Stimulated activated CD8-positive, alpha-beta memory T cell treated with anti-CD3 and anti-CD28 coated beads, Interleukin-4, amount 100 ng/mL, for 48 hours (primary cell): ENCODE measurements around the gene SHISAL1.

Experiments used
- DNase-seq: peaks from one replicate; pipeline ENCODE4 v3.0.0-alpha.2; 2020

The SHISAL1 gene

DNA sequence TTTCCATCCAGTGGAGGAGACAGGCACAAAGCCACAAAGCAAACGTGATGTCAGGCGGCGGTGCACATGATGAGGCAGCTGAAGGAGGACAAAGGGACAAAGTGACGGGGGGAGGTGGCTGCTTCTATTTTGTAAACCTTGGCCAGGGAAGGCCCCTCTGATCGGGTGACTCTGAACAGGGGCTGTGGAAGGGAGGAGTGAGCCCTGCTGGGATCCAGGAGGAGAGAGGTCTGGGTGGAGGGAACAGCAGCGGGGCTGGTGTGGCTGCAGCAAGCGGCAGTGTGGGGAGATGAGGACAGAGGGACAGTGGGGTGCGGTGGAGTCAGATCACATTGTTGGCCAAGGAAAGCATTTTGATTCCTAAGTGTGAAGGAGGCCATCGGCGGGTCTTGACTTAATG lies 36.7 kb downstream of the SHISAL1 start:
- no peak for DNase-seq

DNA sequence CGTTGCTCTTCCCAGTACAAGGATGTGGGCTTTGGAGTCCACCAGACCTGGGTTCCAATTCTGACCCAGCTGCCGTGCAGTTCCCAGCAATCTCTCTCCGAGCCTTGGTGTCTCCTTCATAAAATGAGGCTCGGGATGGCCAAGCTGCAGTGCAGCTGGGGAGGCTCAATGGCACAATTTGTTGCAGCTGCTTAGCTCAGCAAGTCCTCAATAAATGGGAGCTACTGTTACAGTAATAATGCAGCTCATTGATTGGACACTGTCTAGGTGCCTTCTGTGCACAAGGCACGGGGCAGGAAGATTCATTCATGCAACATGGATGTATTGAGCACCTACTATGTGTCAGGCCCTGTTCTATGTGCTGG lies 37.1 kb downstream of the SHISAL1 start:
- DNase-seq, result no peak

DNA sequence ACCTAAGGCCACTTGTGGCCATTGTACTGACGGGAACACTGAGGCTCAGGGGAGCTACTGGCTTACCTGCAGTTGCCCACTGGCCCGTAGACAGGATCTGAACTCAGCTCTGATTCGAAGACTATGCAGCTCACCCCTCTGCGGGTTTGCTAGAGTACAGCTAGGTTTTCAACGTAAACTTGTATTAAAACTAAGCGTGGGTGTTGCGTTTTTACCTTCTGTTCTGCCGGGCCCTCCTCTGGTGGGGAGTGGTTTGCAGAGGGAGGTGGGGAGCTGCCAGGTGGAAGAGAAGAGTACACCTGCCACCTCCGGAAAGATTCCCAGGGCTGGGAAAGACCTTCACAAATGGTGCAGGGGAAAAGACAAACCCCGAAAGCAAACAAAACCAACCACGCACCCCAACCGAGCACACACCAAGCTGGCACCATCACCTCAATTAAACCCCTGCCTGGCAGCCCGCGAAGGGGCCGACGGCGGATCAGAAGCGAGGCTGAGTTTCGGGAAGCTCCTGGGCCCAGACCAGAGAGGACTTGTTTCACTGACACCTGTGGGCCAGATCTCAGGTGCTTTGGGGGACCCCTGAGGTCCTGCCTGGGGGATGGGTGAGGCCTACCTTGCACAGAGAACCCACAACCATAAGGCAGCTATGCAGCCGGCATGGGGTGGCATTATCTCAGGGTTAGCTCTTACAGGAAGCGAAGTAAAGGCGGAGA lies 37.7 kb downstream of the SHISAL1 start:
- DNase-seq, result no peak

DNA sequence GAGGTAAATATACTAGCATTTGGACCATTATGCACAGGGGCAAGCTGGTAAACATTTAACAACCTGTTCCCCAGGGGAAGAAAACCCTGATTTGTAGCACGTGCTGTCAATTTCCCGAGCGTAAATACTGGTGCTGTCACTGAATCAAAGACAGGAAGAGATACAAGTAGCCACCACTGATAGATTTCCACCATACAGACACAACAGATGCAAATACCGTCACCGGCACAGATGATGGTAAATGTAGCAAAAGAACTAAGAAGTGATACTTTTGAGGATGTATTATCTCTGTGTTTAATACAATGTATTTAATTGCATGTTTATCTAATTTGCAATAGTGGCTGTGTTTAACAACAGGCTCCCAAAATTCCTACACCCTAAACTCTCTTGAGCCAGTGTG lies 39.6 kb downstream of the SHISAL1 start:
- DNase-seq, result no peak

DNA sequence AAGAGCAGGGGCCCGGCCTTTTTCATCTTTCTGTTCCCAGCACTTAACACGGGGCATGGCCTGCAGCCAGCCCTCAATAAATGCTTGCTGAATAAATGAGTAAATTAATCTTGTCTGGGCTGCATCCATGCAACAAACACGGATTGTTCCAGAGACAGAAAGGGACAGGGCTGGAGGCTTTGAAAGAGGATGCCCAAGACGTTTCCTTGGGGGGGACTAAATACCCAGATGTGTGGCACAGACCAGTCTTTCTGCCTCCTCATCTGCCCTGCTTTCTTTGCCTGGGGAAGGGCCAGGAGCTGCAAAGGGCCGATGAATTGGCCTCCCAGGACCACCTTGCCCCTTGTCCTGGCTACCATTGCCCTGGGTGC lies 40.4 kb downstream of the SHISAL1 start:
- DNase-seq, result no peak

DNA sequence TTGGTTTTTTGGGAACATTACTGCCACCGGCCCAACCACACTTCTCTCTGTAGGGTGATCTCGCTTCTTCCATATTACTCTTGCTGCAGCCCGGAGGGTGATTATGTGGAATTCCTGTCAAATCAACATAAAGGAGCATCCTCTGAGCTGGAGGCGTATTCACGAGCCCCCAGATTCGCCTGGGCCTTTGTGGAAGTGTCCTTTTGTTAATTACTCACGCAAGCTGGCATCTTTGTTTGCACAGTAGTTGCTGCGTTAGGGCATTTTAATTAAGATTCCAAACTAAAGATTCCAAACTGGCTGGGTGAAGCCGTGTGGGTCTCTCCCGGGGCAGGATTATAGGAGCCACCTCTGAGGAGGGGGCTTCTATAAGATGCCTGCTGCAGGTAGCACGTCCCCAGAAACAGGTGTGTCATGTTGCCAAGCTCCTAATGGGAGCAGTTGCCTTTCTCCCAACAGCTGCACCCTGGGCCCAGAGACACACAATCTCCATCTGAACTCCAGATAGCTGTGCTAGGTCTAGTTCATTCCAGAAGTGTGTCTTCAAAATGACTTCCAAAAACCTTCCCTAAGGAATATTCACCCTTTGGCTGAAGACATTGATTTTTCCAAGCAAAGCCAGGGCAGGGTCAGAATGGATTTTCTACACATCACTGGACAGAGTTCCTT lies 40.9 kb downstream of the SHISAL1 start:
- DNase-seq, result no peak

DNA sequence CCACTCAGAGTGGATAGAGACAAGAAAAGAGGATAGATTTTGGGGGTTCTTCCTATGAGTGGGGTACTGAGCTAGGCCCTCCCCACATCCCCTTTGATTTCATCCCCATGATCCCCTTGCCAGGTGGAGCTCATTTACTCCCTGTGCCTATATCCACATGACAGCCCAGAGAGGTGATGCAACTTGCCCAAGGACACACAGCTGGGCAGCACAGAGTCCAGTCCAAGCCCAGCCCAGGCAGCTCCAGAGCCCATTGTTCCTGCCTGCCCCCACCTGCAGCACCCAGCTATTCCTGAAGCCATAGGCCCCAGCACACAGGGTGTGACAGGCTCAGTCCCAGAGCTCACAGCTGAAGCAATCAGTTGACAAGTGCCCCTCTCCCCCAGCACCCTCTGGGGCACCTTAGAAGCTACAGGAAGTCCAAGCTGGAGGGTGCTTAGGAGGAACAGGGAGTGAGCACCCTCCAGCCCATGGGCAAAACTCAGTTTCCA lies 41.7 kb downstream of the SHISAL1 start:
- no peak for DNase-seq

DNA sequence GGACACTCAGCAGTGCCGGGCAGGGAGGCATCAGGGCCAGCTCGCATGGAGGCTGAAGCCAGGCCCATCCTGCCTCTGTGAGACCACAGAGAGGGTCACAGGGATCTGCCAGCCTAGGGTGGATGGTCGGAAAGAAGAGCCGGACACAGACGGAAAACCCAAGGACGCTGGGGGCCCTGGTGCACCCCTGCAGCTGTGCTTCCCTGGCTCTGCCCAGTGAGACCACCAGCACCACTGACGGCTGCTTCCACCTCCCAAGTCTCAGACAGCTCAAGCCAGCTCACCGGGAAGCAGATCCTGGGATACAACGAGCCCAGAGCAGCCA lies 42.2 kb downstream of the SHISAL1 start:
- DNase-seq, result no peak

DNA sequence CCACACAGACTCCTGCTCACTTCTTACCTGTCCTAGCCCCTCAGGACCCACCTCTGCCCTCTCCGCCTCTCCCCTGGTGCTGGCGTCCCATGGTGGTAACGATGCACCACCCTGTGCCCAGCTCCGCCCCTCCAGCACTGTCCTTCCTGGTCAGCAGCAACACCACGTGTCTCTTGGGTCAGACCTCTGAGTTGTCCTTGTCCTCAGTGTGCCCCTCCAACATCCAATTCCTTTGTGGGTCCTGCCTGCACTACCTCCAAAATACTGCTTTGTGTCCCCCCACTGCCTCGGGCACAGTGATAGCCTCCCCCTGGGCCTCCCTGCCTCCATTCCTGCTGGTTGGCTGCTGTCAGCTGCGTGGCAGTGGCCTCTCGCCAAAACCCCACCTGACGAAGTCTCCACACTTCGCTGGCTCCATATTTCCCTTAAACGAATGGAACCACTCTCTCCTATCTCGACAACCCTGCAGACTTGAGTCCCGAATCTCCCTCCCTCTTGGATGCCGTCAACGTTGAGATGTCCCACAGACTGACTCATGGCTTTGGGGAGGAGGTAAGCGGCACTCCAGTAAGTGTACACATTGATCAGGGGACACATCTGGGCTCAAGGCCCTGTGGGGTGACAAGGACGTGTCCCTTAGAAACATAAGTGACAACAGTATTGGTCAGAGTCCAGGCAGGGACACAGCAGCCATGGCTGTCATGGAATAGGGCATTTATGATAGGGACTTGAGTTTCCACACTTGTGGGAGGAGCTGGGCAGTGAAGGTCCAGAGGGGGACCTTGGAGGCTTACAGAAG lies 42.8 kb downstream of the SHISAL1 start:
- DNase-seq, result no peak

DNA sequence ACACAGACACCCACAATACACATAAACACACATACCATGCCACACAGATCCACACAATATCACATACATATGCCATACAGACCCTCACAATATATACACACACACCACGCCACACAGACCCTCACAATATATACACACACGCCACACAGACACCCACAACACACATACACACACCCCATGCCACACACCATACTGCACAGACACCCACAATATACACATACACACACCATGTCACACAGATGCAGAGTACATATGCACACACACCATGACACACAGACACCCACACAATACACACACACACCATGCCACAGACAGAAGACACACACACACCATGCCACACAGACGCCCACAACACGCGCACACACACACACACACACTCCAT lies 43.6 kb downstream of the SHISAL1 start:
- DNase-seq, result no peak

DNA sequence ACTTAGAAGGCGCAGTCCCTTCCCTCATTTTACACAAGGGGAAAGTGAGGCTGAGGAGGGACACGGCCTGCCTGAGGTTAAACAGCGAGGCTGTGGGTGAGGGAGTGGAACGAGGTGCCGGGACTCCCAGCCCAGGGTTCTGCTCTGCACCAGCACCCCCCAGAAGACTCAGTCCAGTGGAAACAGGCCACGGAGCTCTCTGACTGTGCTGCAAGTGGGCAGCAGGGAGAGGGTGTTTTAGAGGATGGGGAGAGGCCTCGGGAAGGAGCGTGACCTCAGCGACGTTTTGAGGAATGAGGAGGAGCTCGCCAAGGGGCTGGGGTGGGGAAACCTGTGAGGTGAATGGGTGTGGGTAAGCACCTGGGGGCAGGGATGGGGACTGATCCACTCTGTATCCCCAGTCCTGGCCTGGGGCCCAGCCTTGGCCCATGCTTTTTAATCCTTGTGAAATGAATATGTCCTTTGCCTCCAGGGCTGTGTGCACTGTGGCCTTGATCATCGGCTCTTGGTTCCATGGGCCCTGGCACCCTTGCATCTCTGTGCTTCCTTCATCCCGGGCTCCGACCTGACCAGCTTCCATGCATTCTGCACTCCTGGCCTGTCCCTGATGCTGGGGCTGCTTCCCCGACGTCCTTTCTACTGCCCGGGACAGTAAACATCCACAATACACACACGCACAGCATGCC lies 44.2 kb downstream of the SHISAL1 start:
- no peak for DNase-seq

DNA sequence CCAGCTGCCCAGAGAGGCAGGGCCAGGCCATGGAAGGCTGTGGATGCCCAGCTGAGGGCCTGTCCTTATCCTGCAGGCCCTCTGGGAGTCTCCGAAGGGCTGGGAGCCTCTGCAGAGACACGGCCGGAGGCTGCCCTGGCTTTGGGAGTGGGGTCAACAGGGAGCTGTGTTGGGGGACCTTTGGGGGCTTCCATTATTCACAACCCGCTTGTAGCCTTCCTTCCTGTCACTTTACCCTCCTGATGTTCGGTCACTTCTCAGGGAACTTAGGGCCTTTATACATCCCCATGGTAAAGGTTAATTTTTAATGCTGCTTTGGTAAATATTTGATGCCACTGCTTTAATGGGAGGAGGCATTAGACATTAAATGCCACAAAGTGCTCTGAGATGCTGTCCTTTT lies 44.9 kb downstream of the SHISAL1 start:
- DNase-seq, result no peak

DNA sequence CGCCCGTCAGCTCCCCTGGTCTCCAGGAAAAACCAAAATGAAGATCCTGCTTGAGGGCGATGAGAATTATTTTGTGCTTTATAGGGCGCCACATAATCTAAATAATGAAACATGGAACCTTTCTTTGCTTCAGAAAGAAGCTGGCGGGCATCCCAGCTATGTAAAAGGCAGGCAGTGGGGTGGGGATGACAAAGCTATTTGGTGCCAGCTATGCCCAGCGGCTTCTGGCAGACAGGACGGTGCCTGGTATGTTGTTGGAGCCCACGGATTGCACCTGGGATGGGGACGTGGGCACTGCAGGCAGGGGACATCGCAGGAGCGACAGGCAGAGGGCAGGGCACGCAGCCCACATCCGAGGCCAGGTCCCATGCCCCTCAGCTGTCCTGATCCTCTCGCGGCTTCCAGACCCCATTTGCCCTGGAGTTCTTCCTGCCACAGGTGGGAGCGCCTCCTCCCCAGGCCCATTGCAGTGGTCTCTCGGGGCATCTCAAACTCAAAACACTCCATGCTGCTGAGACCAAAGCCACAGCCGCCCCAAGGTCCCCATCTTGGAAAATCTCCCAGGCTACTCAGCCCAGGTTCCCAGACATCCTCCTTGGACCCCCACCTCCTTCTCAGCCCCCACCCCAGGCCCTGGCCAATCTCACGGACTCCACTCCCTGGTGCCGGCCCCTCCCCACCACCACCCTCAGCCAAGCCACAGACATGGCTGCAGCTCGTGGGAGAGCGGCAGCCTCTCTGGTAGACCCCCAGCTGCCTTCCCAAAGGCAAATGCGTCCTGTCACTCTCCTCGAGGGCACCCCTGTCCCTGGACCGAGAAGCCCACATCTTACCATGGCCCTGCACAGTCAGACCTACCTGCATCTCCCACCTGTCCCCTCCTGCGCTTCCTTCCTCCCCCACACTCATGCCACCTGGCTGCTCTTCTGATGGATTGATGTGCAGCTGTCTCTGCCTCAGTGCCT lies 45.7 kb downstream of the SHISAL1 start:
- DNase-seq, result no peak

DNA sequence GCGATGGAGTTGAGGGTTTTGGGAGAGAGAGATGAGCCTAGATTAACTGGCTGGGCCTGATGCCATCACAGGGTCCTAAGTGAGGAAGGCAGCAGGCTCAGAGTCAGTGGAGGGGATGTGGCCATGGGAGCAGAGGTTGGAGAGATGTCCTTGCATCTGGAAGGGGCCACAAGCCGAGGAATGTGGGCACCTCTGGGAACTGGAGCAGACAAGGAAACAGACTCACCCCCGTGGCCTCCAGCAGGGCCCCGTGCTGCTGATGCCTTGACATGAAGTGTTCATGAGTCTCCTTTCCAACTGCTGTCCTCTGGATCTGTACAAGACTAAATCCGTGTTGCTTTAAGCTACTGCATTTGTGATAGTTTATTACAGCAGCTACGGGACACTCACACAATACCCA lies 49.2 kb downstream of the SHISAL1 start:
- DNase-seq, result no peak

DNA sequence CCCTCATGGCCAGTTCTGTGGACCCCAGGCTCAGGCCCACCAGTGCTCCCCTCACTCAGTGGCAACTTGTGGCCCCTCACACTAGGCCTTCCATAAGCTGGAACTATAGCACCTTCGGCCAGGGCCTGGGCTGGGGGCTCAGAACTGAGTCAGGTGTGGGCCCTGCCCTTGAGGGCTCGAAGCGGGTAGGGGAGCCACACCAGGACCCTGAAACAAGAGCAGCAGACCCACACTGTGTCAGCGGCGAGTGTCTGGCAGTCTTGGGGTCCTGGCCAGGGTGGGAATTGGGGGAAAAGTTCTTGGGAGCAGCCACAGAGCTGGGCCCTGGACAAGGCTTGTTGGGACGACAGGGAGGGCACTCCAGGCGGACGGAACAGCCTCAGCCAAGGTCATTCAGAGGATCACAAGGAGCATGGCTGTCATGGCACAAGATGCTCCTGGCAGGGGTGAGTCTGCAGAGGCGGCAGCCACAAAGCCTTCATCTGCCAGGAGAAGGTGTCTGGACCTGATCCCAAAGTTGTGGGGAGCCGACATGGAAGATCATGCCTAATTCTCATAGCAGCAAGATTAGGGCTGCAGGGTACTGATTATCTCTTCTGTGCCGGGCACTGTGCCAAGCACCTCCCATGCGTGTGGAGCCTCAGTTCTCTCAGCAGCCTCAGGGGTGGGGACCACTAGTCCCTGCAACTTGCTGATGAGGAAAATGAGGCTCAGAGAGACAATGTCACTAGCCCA lies 50.7 kb downstream of the SHISAL1 start:
- DNase-seq, result no peak

DNA sequence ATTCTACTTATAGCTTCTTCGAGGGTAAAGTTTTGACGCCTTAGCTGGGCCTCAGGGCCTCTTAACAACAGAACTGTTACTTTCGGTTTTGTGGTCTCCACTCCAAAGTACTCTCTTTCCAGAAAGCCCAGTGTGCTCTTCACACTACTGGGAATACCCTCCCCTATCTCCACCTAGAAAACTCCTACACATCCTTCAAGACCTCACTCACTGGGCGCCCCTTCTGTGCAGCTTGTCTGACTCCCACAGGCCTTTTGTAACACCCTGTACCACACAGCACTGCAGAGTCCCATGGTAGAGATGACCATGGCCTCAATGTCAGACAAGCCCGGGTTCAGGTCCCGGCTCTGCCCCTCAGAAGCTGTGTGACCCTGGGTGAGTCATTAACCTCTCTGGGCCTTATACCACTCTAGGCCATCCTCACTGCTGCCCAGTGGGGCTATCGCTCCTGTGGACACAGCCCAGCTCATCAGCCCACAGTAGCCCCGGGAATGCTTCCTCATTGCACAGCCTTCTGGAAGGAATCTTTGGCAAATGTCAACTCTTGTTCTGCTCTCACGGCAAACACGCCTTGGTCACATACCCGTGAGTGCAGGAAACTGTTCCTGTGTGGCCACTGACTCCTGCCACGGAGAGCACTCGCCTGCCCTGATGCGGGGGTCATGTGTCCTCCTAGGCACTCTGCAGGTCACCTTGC lies 51.4 kb downstream of the SHISAL1 start:
- no peak for DNase-seq

DNA sequence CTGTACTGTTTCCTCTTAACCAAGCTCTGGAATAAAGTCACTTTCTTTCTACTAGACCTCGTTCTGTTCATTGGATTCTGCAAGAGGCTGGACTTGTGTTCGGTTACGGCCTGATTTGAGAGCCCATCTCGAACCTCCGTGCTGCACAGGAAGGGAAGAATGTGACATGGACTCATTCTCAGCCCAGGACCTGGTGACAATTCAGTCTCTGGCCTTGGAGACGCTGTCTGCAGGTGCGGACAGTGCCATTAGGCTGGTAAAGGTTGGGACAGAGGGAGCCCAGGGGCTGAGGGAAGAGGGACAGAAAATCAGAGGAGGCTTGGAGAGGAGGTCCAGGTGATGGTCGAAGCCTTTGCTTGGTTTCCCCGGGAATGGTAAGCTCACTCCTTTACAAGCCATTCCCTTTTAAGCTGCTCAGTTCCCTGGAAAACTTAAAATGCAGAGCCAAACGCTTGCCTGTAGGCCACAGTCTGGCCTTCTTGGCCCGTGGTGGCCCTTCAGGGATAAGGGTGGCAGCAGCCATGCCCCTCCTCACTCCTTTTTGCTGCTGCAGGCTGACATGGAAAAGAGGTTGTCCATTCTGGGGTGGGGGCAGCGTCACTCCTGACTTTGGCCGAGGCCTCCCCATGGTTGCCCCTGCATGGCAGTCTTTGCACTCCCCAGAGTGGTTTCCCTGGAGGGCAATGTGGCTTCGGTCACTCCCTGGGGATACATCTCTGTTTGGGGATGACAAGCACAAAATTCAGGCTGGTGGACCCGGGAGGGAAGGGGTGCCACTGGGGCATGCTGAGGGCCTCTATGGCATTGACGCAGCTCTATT lies 52.3 kb downstream of the SHISAL1 start:
- no peak for DNase-seq

DNA sequence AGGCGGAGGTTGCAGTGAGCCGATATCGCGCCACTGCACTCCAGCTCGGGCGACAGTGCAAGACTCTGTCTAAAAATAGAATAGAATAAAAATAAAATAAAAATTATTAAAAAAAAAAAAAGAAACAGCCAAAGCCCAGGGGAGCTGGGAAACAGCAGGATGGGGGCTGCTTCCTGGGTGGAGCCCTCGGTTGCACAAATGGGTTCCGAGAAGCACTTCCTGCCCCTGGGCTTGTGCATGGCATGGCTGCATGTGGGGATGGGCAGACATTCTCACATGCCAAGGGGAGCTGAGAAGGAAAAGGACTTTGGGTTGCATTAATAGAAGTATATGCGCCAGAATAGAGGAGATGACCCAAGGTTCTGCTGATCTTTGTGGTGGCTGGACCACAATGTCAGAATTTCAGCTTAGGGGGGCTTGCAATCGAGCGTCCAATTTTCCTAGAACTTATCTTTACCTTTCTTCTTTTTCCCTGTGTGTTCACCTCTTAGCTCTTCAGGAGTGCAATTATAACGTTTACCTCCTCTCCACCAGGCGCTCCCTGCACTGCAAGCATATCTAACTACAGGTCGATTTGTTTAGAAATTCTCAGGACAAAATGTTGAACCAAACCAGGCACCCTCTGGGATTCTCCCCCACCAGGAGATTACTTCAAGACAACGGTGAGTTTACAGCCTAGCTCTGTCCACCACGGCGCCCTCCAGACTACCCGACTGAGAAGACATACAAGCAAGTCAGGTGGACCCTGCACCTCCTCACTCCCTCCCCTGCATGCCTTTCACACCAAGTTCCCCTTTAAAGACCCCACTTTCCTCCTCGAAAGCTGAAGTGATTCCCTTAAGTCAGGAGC lies 53.2 kb downstream of the SHISAL1 start:
- no peak for DNase-seq
